Tibial nerve (tissue), 4 donors: Measurements from ENCODE around the gene PYGM. TPM values are rescaled to one million over a fixed set of nuclear protein-coding genes. Genes with fewer than 3 reads are reported as not detected.
A peak's percentile ranks its signal among the peaks of the same experiment; 100 is the strongest.

ENCODE experiments used
- DNase-seq, 2 donors: peaks; one replicate each; pipeline ENCODE4 v3.0.0-alpha.2; 2019; ENCODE audit warnings: low spot score in 2 of 2
- H3K27ac ChIP-seq, 4 donors: fragments of 200-600 bp; sonication (generic) in 3 of 4; one replicate each; pipeline ENCODE4 v1.5.1; 2017 to 2019; ENCODE audit warnings: mild to moderate bottlenecking in 1 of 4
- H3K27me3 ChIP-seq, 2 donors: fragments of 200-600 bp; sonication (generic) in 1 of 2; one replicate each; pipeline versions ENCODE4 v1.5.1 to v1.6.0; 2017 to 2019
- H3K36me3 ChIP-seq, 3 donors: fragments of 200-600 bp; sonication (generic); one replicate each; pipeline ENCODE4 v1.5.1; 2018 to 2019
- H3K4me1 ChIP-seq, 4 donors: fragments of 200-600 bp; sonication (generic) in 3 of 4; one replicate each; pipeline ENCODE4 v1.5.1; 2017 to 2019
- H3K4me3 ChIP-seq, 4 donors: fragments of 200-600 bp; sonication (generic) in 3 of 4; one replicate each; pipeline ENCODE4 v1.5.1; 2017 to 2019; ENCODE audit warnings: mild to moderate bottlenecking in 1 of 4, moderate library complexity in 1 of 4
- H3K9me3 ChIP-seq, 4 donors: fragments of 200-600 bp; sonication (generic) in 3 of 4; one replicate each; pipeline ENCODE4 v1.5.1; 2017 to 2019
- CTCF ChIP-seq, 5 experiments: fragments of 200-600 bp in 3 of 5; fragments of 450-650 bp in 2 of 5; sonication (generic) in 3 of 5; IDR thresholded peaks; one replicate each; pipeline ENCODE4 v1.5.1; 2016 to 2019; ENCODE audit warnings: antibody characterized with exemption in 5 of 5, mild to moderate bottlenecking in 3 of 5, moderate library complexity in 2 of 5
- EP300 ChIP-seq, 2 donors: sonication (generic); formaldehyde crosslinking; IDR thresholded peaks; one replicate each; pipeline ENCODE4 v1.6.1; 2017; ENCODE audit warnings: antibody characterized with exemption in 2 of 2, mild to moderate bottlenecking in 1 of 2
- POLR2A ChIP-seq, 2 donors: fragments of 450-650 bp; IDR thresholded peaks; one replicate each; pipeline ENCODE4 v1.6.1; 2017; ENCODE audit warnings: antibody characterized with exemption in 2 of 2, mild to moderate bottlenecking in 2 of 2, moderate library complexity in 2 of 2
- WGBS, 2 donors: methylation state at CpG; one replicate each; pipeline ENCODE4 v1.1.5; 2018; 5-methylcytosine and 5-hydroxymethylcytosine counted together
- total RNA-seq, 4 donors: library from RNA; depleted of rRNA; stranded (reverse); fragments of >200 nt; gene quantifications; one replicate each; pipeline ENCODE4 v1.1.0, GENCODE V29; 2016

Gene PYGM
- total RNA-seq, 4 donors from 2014 or later, result 2.1 to 18.6 (median 9.9) TPM

GRCh38 chr11:64800303-64801157 lies 40.8 kb upstream of the PYGM start:
- Histone ChIP-seq H3K27me3 (no peaks in the 10 kb centered on the region), H3K36me3 (peaks cover 0 to 57% (median 10%) of the 10 kb centered on the region in 3 donors), H3K9me3 (no peaks in the 10 kb centered on the region), H3K4me3 (no peak overlapping the region), H3K4me1 (peaks cover 0 to 30% (median 13%) of the 10 kb centered on the region in 4 donors), H3K27ac (peak overlapping the region in 3 of 4 donors; percentile 30 to 93 (median 62))
- DNase-seq, result no peak
- TF ChIP-seq CTCF (IDR thresholded peaks at IDR 0.05), result no peak
- no peak for TF ChIP-seq EP300 (IDR thresholded peaks at IDR 0.05)
- no peak for TF ChIP-seq POLR2A (IDR thresholded peaks at IDR 0.05)
- 73 to 77% methylated on average over 17 to 25 of the region's 26 CpGs for WGBS, 2 donors

- 55 to 70% methylated on average over 10 to 14 of the region's 14 CpGs for WGBS, 2 donors
- peaks cover 0 to 49% (median 10%) of the 10 kb centered on the region in 3 donors for H3K36me3 ChIP-seq
- no peaks in the 10 kb centered on the region for H3K27me3 ChIP-seq
- H3K4me1 ChIP-seq, result peaks cover 0 to 28% (median 13%) of the 10 kb centered on the region in 4 donors
- DNase-seq, result no peak
- peak overlapping the region in 2 of 4 donors; percentile 30 to 62 for H3K27ac ChIP-seq
- no peaks in the 10 kb centered on the region for H3K9me3 ChIP-seq
- TF ChIP-seq EP300 (IDR thresholded peaks at IDR 0.05) (no peak), POLR2A (IDR thresholded peaks at IDR 0.05) (no peak), CTCF (IDR thresholded peaks at IDR 0.05) (no peak)
- H3K4me3 ChIP-seq, result no peak overlapping the region
These were observed 40.0 kb upstream of the PYGM start for GRCh38 chr11:64799623-64800302.

- no peak for DNase-seq
- Histone ChIP-seq H3K27ac (no peak overlapping the region), H3K27me3 (no peaks in the 10 kb centered on the region), H3K4me3 (no peak overlapping the region), H3K36me3 (peaks cover 0 to 44% (median 10%) of the 10 kb centered on the region in 3 donors), H3K4me1 (peaks cover 0 to 23% (median 12%) of the 10 kb centered on the region in 4 donors), H3K9me3 (no peaks in the 10 kb centered on the region)
- TF ChIP-seq EP300 (IDR thresholded peaks at IDR 0.05), result no peak
- TF ChIP-seq POLR2A (IDR thresholded peaks at IDR 0.05), result no peak
- no peak for TF ChIP-seq CTCF (IDR thresholded peaks at IDR 0.05)
- 73 to 74% methylated on average over 7 of the region's 7 CpGs for WGBS, 2 donors
These were observed 39.5 kb upstream of the PYGM start for GRCh38 chr11:64799256-64799622.

- no peaks in the 10 kb centered on the region for H3K27me3 ChIP-seq
- H3K36me3 ChIP-seq, result peaks cover 0 to 56% (median 10%) of the 10 kb centered on the region in 3 donors
- H3K27ac ChIP-seq, result no peak overlapping the region
- no peaks in the 10 kb centered on the region for H3K9me3 ChIP-seq
- peaks cover 0 to 5% (median 2%) of the 10 kb centered on the region in 4 donors for H3K4me1 ChIP-seq
- no peak overlapping the region for H3K4me3 ChIP-seq
- TF ChIP-seq CTCF (IDR thresholded peaks at IDR 0.05), result no peak
- TF ChIP-seq EP300 (IDR thresholded peaks at IDR 0.05), result no peak
- TF ChIP-seq POLR2A (IDR thresholded peaks at IDR 0.05), result no peak
- DNase-seq, result no peak
- WGBS, 2 donors, result 84 to 94% methylated on average over 17 to 19 of the region's 19 CpGs
These were observed 37.2 kb upstream of the PYGM start for GRCh38 chr11:64796757-64797541.
